ENCODE data around the gene CHI3L2. TPM values are rescaled to one million over a fixed set of nuclear protein-coding genes. Genes with fewer than 3 reads are reported as not detected.

The CHI3L2 gene
- total and polyA plus RNA-seq, 2 donors from 2014 or later: 5.8 to 27.2 TPM

DNA sequence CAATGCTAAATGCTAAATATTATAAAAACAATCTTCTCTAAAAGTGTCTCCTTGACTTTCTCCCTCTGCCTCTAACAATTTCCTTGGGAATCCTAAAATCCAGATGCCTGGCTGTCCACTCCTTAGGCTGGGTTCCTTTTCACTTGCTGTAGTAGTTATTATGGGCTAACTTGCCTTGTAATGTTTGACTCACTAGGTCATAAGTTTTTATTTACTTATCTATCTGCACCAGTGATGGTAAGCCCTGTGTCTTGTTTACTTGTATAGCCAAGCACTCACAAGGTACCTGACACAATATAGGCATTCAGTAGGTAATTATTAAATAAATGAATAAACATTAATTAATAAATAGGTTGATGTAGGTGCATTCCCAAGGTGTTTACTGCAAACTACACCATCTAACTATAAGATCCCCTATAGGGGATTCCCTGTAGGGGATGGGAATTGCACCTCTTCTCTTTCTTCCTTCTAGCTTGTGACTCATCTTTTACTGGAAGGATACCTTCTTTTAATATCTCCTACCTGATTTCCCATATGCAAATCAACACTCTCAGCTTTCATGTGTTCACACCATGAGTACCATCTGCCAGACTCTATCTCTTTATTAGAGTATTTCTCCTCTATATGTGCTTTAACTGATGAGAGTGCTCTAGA, 48.4 kb downstream of the CHI3L2 start:
- Histone ChIP-seq H3K4me3 (ENCODE audit: low read length in 3 of 3) (no peak overlapping the region), H3K36me3 (ENCODE audit: control insufficient read depth in 2 of 3, insufficient read depth in 3 of 3, low read length in 3 of 3) (no peaks in the 10 kb centered on the region), H3K27me3 (ENCODE audit: control insufficient read depth, insufficient read depth, low read length) (peaks cover 7% of the 10 kb centered on the region), H3K4me1 (ENCODE audit: control insufficient read depth in 2 of 3, insufficient read depth in 2 of 3, low read depth in 1 of 3, low read length in 3 of 3) (no peaks in the 10 kb centered on the region), H3K9ac (ENCODE audit: low read length in 3 of 3) (no peak overlapping the region), H3K9me3 (ENCODE audit: control insufficient read depth in 2 of 3, insufficient read depth in 1 of 3, low read length in 3 of 3) (peaks cover 0 to 4% (median 3%) of the 10 kb centered on the region in 3 donors), H3K27ac (ENCODE audit: low read depth in 2 of 2, low read length in 2 of 2) (no peak overlapping the region)
- DNase-seq: no peak
- intact Hi-C loops (cut with DNase I): no loop called here
- no peak for FAIRE-seq
- TF ChIP-seq, protein P1, sequence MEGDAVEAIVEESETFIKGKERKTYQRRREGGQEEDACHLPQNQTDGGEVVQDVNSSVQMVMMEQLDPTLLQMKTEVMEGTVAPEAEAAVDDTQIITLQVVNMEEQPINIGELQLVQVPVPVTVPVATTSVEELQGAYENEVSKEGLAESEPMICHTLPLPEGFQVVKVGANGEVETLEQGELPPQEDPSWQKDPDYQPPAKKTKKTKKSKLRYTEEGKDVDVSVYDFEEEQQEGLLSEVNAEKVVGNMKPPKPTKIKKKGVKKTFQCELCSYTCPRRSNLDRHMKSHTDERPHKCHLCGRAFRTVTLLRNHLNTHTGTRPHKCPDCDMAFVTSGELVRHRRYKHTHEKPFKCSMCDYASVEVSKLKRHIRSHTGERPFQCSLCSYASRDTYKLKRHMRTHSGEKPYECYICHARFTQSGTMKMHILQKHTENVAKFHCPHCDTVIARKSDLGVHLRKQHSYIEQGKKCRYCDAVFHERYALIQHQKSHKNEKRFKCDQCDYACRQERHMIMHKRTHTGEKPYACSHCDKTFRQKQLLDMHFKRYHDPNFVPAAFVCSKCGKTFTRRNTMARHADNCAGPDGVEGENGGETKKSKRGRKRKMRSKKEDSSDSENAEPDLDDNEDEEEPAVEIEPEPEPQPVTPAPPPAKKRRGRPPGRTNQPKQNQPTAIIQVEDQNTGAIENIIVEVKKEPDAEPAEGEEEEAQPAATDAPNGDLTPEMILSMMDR (IDR thresholded peaks at IDR 0.05; ENCODE audit: borderline replicate concordance, extremely low read depth, insufficient read depth): no peak

GRCh38 chr1:111279144-111279543, 51.6 kb downstream of the CHI3L2 start:
- no peak for FAIRE-seq
- intact Hi-C loops (cut with DNase I): no loop called here
- H3K27me3 ChIP-seq (ENCODE audit: control insufficient read depth, insufficient read depth, low read length): no peaks in the 10 kb centered on the region
- H3K9me3 ChIP-seq (ENCODE audit: control insufficient read depth in 2 of 3, insufficient read depth in 1 of 3, low read length in 3 of 3): peaks cover 0 to 4% (median 3%) of the 10 kb centered on the region in 3 donors
- no peaks in the 10 kb centered on the region for H3K36me3 ChIP-seq (ENCODE audit: control insufficient read depth in 2 of 3, insufficient read depth in 3 of 3, low read length in 3 of 3)
- no peaks in the 10 kb centered on the region for H3K4me1 ChIP-seq (ENCODE audit: control insufficient read depth in 2 of 3, insufficient read depth in 2 of 3, low read depth in 1 of 3, low read length in 3 of 3)
- no peak for DNase-seq
- TF ChIP-seq, protein P1 (IDR thresholded peaks at IDR 0.05; ENCODE audit: borderline replicate concordance, extremely low read depth, insufficient read depth): no peak
- H3K4me3 ChIP-seq (ENCODE audit: low read length in 3 of 3): no peak overlapping the region
- no peak overlapping the region for H3K9ac ChIP-seq (ENCODE audit: low read length in 3 of 3)
- H3K27ac ChIP-seq (ENCODE audit: low read depth in 2 of 2, low read length in 2 of 2): no peak overlapping the region

DNA sequence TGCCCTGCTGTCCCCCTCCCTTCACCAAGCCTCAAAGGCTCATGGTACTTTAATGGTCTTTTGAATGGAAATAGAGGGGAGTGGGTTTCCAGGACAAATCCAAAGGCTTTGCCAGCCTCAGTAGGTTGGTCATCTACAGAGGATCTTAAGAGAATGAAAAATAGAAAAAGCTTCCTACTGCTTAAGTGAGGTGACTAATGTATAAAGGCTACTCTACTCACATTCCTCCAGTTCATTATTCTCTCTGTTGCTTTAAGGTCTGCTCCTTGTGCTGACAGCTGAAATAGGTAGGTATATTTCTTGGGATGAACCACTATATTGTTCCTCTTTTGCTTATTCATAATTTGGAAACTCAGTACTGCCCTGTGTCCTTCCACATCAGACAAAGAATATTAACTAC, 52.8 kb downstream of the CHI3L2 start:
- Histone ChIP-seq H3K9me3 (ENCODE audit: control insufficient read depth in 2 of 3, insufficient read depth in 1 of 3, low read length in 3 of 3) (peaks cover 0 to 4% (median 3%) of the 10 kb centered on the region in 3 donors), H3K4me1 (ENCODE audit: control insufficient read depth in 2 of 3, insufficient read depth in 2 of 3, low read depth in 1 of 3, low read length in 3 of 3) (no peaks in the 10 kb centered on the region), H3K27me3 (ENCODE audit: control insufficient read depth, insufficient read depth, low read length) (no peaks in the 10 kb centered on the region), H3K4me3 (ENCODE audit: low read length in 3 of 3) (no peak overlapping the region), H3K9ac (ENCODE audit: low read length in 3 of 3) (no peak overlapping the region), H3K27ac (ENCODE audit: low read depth in 2 of 2, low read length in 2 of 2) (no peak overlapping the region), H3K36me3 (ENCODE audit: control insufficient read depth in 2 of 3, insufficient read depth in 3 of 3, low read length in 3 of 3) (no peaks in the 10 kb centered on the region)
- FAIRE-seq: no peak
- intact Hi-C loops (cut with DNase I): no loop called here
- TF ChIP-seq, protein P1 (IDR thresholded peaks at IDR 0.05; ENCODE audit: borderline replicate concordance, extremely low read depth, insufficient read depth): no peak
- DNase-seq: no peak

- Histone ChIP-seq H3K9ac (ENCODE audit: low read length in 3 of 3) (no peak overlapping the region), H3K36me3 (ENCODE audit: control insufficient read depth in 2 of 3, insufficient read depth in 3 of 3, low read length in 3 of 3) (no peaks in the 10 kb centered on the region), H3K9me3 (ENCODE audit: control insufficient read depth in 2 of 3, insufficient read depth in 1 of 3, low read length in 3 of 3) (peaks cover 0 to 4% (median 3%) of the 10 kb centered on the region in 3 donors), H3K4me1 (ENCODE audit: control insufficient read depth in 2 of 3, insufficient read depth in 2 of 3, low read depth in 1 of 3, low read length in 3 of 3) (no peaks in the 10 kb centered on the region), H3K4me3 (ENCODE audit: low read length in 3 of 3) (no peak overlapping the region), H3K27me3 (ENCODE audit: control insufficient read depth, insufficient read depth, low read length) (no peaks in the 10 kb centered on the region), H3K27ac (ENCODE audit: low read depth in 2 of 2, low read length in 2 of 2) (no peak overlapping the region)
- TF ChIP-seq, protein P1 (IDR thresholded peaks at IDR 0.05; ENCODE audit: borderline replicate concordance, extremely low read depth, insufficient read depth): no peak
- FAIRE-seq: no peak
- intact Hi-C loops (cut with DNase I): no loop called here
- DNase-seq: no peak
These were observed 53.9 kb downstream of the CHI3L2 start for GRCh38 chr1:111281411-111281810.

All from kidney (tissue), 14 donors.